AG04449 (cell line): ENCODE data around the gene IL34.

Source experiments
- CTCF ChIA-PET: fragments of 350-600 bp; formaldehyde crosslinking; extraction: SDS; loops from one replicate; lab custom pipeline; 2021; ENCODE audit warnings: antibody characterized with exemption; lab: Yijun Ruan, JAX
- POLR2A ChIA-PET: fragments of 400-600, 350-600 bp; formaldehyde crosslinking; extraction: SDS; loops from one replicate; lab custom pipeline; 2020; ENCODE audit warnings: antibody characterized with exemption, inconsistent platforms; lab: Yijun Ruan, JAX
- DNase-seq: peaks from one replicate; pipeline ENCODE4 v3.0.0-alpha.2; 2010; ENCODE audit warnings: low read depth, low spot score
- H3K4me3 ChIP-seq: 2 replicates; pipeline ENCODE4 v1.5.1; 2011; ENCODE audit warnings: low read depth, mild to moderate bottlenecking, control low read depth, low read length
- CTCF ChIP-seq: IDR thresholded peaks from one replicate; pipeline ENCODE4 v1.5.1; 2011; ENCODE audit warnings: mild to moderate bottlenecking, moderate library complexity, low read length, control low read depth, inconsistent platforms; ENCODE audit not compliant: insufficient read depth; ENCODE audit errors: missing control alignments

Gene IL34

GRCh38 chr16:70696355-70696754 lies 50.0 kb downstream of the IL34 start:
- H3K4me3 ChIP-seq: no peak overlapping the region
- TF ChIP-seq CTCF: no peak
- no peak for DNase-seq
- CTCF ChIA-PET: interaction anchor here (1.0 to 1.1 kb wide), 3 partner anchors 42 to 75 kb away, joined by 3 read pairs; no protein-coding TSS in a partner anchor
- POLR2A ChIA-PET: interaction anchor here (1.1 kb wide), 1 partner anchor 19 kb away, joined by 3 read pairs; no protein-coding TSS in a partner anchor

GRCh38 chr16:70696952-70697593 lies 50.7 kb downstream of the IL34 start:
- POLR2A ChIA-PET: interaction anchor here (1.1 kb wide), 1 partner anchor 18 kb away, joined by 3 read pairs; no protein-coding TSS in a partner anchor
- TF ChIP-seq CTCF: no peak
- DNase-seq: no peak
- CTCF ChIA-PET: interaction anchor here (1.0 to 1.1 kb wide), 3 partner anchors 41 to 74 kb away, joined by 3 read pairs; no protein-coding TSS in a partner anchor
- H3K4me3 ChIP-seq: no peak overlapping the region

DNA sequence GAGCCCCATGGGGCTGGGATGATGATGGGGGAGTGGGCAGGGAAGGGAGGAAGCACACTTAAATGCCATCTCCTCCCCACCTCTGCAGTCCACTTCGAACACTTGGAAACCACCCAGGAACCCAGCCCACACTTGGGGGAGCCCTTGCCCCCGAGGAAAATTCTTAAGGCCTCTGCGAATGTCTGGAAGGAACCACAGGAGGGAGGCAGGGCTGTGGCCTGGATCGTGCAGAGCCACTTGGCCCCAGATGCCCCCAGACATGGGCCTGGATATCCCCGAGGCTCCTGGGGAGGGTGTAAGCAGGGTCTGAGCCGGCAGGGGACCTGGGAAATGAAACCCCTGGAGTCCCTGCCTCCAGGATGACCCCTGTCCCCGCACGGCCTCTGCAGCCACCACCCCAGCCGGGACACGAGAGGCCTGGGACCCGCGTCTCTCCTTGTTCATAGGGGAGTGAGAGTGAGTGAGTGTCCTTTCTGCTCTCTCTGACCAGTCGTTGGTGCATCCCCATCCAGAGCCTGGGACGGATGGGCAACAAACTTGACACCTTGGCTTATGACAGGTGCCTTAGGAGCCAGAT lies 51.3 kb downstream of the IL34 start:
- CTCF ChIA-PET: interaction anchor here (1.0 to 1.1 kb wide), 2 partner anchors 41 to 53 kb away, joined by 3 read pairs; no protein-coding TSS in a partner anchor
- H3K4me3 ChIP-seq: no peak overlapping the region
- POLR2A ChIA-PET: interaction anchor here (1.1 kb wide), 1 partner anchor 17 kb away, joined by 3 read pairs; no protein-coding TSS in a partner anchor
- TF ChIP-seq CTCF: peak; percentile 8
- DNase-seq: no peak

- no peak for DNase-seq
- ChIA-PET POLR2A (no interaction called here), CTCF (interaction anchor here (1.0 kb wide), 1 partner anchor 39 kb away, joined by 3 read pairs; no protein-coding TSS in a partner anchor)
- no peak for TF ChIP-seq CTCF
- H3K4me3 ChIP-seq: no peak overlapping the region
Measured at GRCh38 chr16:70698901-70699300, 52.5 kb downstream of the IL34 start.

- CTCF ChIA-PET: no interaction called here
- POLR2A ChIA-PET: no interaction called here
- DNase-seq: no peak
- no peak for TF ChIP-seq CTCF
- no peak overlapping the region for H3K4me3 ChIP-seq
Measured at GRCh38 chr16:70699696-70700095, 53.3 kb downstream of the IL34 start.
